AG08396 (cell line): Measurements from ENCODE around the gene EEF1G.

Experiments
- DNase-seq: peaks from one replicate; pipeline ENCODE4 v3.0.0; 2012; ENCODE audit warnings: low spot score, mixed read lengths

EEF1G gene

GRCh38 chr11:62539238-62539925, 34.3 kb downstream of the EEF1G start:
- DNase-seq = peak; percentile 87

- no peak for DNase-seq
Observed at GRCh38 chr11:62538470-62539237, 35.0 kb downstream of the EEF1G start.

GRCh38 chr11:62536301-62536957, 37.3 kb downstream of the EEF1G start:
- no peak for DNase-seq

GRCh38 chr11:62535802-62536201, 37.9 kb downstream of the EEF1G start:
- DNase-seq = no peak

- DNase-seq = no peak
Observed at GRCh38 chr11:62534779-62535545, 38.7 kb downstream of the EEF1G start.

- no peak for DNase-seq
Observed at GRCh38 chr11:62532096-62532495, 41.6 kb downstream of the EEF1G start.

- DNase-seq = no peak
Observed at GRCh38 chr11:62516736-62517371, 56.8 kb downstream of the EEF1G start.

GRCh38 chr11:62514151-62514550, 59.5 kb downstream of the EEF1G start:
- no peak for DNase-seq

GRCh38 chr11:62513626-62514025, 60.1 kb downstream of the EEF1G start:
- no peak for DNase-seq

- DNase-seq = no peak
Observed at GRCh38 chr11:62512961-62513360, 60.7 kb downstream of the EEF1G start.
